AG04449 (cell line): ENCODE measurements around the gene FXYD6.
"Not testable (repeated sequence)": the region's sequence is repeated elsewhere in the genome, so short reads cannot be mapped to it uniquely, and the experiment has no call there.

Experiments used
- CTCF ChIA-PET: fragments of 350-600 bp; formaldehyde crosslinking; extraction: SDS; loops from one replicate; lab custom pipeline; 2021; ENCODE audit warnings: antibody characterized with exemption; lab: Yijun Ruan, JAX
- POLR2A ChIA-PET: fragments of 400-600, 350-600 bp; formaldehyde crosslinking; extraction: SDS; loops from one replicate; lab custom pipeline; 2020; ENCODE audit warnings: antibody characterized with exemption, inconsistent platforms; lab: Yijun Ruan, JAX
- DNase-seq: peaks from one replicate; pipeline ENCODE4 v3.0.0-alpha.2; 2010; ENCODE audit warnings: low read depth, low spot score
- H3K4me3 ChIP-seq: 2 replicates; pipeline ENCODE4 v1.5.1; 2011; ENCODE audit warnings: low read depth, mild to moderate bottlenecking, control low read depth, low read length
- TF ChIP-seq, protein P1 (sequence below): IDR thresholded peaks from one replicate; pipeline ENCODE4 v1.5.1; 2011; ENCODE audit warnings: mild to moderate bottlenecking, moderate library complexity, low read length, control low read depth, inconsistent platforms; ENCODE audit not compliant: insufficient read depth; ENCODE audit errors: missing control alignments

FXYD6 gene

DNA sequence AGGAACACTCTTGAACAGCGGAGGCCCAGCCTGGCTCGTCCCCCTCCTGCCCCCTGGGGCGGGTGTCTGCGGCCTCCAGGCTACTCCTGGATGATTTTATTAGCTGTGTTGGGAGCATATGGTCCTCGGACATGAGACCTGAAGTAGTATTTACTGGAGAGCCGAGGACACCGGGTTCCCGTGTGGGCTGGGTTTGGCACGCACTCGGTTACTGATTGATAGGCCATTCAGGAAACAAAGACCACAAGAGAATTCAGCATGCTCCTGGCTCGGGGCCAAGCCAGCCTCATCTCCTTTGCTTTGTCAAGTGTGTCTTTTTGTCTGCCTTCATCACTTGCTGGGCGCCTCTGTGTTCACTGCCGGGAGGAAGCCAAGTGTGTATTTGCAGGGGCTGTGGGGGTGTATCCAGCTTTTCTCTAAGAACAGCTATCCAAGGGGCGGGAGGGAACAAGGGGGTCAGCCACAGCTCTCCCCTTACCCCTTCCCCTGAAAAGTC lies 61.6 kb downstream of the FXYD6 start:
- H3K4me3 ChIP-seq = no peak overlapping the region
- POLR2A ChIA-PET = no interaction called here
- DNase-seq = no peak
- CTCF ChIA-PET = interaction anchor here (1.1 to 11.7 kb wide), 5 partner anchors 8 to 389 kb away, joined by 3 to 316 read pairs (median 151); partner anchors contain the start of gene FXYD2
- TF ChIP-seq, protein P1, sequence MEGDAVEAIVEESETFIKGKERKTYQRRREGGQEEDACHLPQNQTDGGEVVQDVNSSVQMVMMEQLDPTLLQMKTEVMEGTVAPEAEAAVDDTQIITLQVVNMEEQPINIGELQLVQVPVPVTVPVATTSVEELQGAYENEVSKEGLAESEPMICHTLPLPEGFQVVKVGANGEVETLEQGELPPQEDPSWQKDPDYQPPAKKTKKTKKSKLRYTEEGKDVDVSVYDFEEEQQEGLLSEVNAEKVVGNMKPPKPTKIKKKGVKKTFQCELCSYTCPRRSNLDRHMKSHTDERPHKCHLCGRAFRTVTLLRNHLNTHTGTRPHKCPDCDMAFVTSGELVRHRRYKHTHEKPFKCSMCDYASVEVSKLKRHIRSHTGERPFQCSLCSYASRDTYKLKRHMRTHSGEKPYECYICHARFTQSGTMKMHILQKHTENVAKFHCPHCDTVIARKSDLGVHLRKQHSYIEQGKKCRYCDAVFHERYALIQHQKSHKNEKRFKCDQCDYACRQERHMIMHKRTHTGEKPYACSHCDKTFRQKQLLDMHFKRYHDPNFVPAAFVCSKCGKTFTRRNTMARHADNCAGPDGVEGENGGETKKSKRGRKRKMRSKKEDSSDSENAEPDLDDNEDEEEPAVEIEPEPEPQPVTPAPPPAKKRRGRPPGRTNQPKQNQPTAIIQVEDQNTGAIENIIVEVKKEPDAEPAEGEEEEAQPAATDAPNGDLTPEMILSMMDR = no peak

DNA sequence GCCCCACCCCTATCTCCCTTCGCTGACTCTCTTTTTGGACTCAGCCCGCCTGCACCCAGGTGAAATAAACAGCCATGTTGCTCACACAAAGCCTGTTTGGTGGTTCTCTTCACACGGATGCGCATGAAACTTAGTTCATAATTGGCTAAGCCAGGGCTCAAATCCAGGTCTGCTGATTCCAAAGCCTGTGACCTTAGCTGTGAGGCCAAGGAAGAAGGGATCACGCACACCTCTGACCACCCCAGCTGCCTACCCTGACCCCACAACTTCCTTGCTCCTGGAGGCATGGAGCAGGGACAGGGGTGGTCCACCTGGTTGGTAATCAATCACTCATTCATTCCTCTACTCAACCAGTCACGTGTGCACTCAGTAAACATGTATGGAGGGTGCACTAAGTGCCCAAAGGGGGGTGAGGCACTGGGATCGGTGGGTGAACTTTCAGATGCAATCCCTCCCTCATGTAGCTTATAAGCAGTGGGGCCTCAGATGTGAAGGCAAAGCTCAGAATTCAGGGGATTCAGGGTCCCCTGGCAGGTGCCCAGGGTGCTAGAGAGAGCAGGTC lies 62.2 kb downstream of the FXYD6 start:
- CTCF ChIA-PET = interaction anchor here (6.4 to 11.2 kb wide), 2 partner anchors 131 to 389 kb away, joined by 151 to 243 read pairs; no protein-coding TSS in a partner anchor
- no peak overlapping the region for H3K4me3 ChIP-seq
- DNase-seq = no peak
- TF ChIP-seq, protein P1 = no peak
- POLR2A ChIA-PET = no interaction called here

DNA sequence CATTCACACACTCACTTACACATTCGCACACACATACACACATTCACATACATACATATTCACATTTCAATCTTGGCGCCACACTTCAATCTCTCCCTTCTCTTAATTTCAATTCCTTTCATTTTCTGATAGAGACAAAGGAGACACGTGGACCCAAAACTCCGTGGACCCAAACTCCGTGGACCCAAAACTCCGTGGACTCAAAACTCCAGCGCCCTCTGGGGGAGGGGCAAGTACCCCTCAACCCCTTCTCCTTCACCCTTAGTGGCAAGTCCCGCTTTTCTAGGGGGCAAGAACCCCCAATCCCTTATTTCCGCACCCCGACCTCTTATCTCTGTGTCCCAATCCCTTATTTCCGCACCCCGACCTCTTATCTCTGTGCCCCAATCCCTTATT lies 66.4 kb downstream of the FXYD6 start:
- POLR2A ChIA-PET, H3K4me3 ChIP-seq, DNase-seq: not testable (repeated sequence)
- CTCF ChIA-PET = interaction anchor here (2.0 to 9.8 kb wide), 3 partner anchors 8 to 137 kb away, joined by 6 to 316 read pairs (median 144); partner anchors contain the start of gene FXYD2

DNA sequence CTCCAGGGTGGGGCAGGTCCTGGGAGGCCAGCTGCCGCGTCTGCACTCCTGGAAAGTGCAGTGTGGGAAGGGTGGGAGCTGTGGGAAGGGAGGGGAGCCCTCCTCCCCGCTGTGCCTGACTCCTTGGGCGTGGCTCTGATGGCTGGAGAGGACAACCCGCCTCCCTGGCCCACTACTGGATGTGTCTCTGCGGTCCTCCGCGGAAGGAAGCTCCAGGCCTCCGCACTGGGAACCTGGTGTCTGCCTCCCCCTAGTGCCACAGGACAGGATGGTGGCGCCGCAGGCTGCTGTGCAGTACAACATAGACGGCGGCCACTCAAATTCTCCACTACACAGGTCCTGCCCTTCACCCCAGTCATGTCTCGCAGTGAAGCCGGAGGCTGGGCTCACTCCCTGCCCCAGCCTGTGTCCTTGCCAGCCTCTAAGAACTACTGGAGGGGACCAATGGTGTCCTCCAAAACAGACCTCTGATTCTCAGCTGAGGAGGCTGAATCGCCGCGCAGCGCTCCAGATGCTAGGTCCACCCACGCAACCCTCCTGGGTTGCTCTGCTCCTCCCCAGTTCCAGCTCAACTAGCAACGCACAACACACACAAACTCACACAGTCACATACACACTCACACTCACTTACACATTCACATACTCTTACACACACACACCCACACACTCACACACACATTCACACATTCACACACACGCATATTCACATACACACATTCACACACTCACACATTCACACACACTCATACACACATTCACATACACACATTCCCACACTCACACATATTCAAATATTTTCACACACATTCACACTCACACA lies 67.0 kb downstream of the FXYD6 start:
- CTCF ChIA-PET = interaction anchor here (1.0 to 9.8 kb wide), 9 partner anchors 8 to 425 kb away, joined by 3 to 316 read pairs (median 33); partner anchors contain the start of gene FXYD2
- TF ChIP-seq, protein P1 = peak; percentile 55
- DNase-seq = no peak
- POLR2A ChIA-PET = no interaction called here
- H3K4me3 ChIP-seq = no peak overlapping the region

DNA sequence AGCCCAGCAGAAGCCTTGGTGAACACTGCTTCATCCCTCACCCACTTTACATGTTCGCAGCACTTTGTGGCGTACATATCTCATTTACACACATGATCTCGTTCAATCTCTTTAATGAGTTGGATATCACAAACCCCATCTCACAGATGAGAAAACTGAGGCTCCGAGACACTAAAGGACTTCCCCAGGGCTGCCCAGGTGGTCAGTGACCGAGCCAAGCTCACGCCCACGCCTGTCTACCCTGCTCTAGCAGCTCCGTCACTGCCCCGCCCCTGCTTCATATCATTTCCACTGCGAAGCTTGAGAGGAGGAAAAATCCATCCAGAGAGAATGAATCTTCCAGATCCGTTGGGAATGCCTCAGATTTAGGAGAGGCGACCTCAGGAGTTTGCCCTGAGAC lies 67.7 kb downstream of the FXYD6 start:
- TF ChIP-seq, protein P1 = no peak
- POLR2A ChIA-PET = no interaction called here

DNA sequence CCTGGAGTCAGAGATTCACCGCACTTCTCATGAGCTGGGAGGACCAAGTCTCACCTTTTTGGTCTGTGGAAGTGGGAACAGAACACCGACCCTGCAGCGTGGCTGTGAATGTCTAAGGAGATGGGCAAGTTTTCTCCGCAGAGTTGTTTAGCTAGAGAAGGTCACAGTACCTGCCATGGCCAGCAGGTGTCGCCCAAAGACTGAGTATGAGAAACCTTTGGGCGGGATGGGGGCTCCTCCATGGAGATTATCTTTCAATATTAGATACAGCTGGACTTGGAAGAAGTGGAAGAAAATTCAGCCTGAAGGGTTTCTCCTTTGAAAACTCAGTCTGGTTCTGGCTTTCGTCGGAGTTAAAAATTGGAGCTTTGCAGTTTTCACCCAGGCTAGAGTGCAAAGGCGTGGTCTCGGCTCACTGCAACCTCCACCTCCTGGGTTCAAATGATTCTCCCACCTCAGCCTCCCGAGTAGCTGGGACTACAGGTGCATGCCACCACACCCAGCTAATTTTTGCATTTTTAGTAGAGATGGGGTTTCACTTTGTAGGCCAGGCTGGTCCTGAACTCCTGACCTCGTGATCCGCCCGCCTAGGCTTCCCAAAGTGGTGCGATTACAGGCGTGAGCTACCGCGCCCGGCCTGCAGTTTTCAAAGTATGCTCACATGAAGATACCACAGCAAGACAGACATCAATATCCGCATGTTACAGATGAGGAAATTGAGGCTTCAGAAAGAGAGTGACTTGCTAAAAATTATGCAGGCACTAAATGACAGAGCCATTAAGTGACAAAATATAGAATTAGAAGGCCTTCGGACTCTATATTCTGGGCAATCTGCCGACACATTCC lies 68.8 kb downstream of the FXYD6 start:
- POLR2A ChIA-PET = no interaction called here
- CTCF ChIA-PET = interaction anchor here (0.8 to 9.8 kb wide), 30 partner anchors 9 to 424 kb away, joined by 3 to 316 read pairs (median 4); partner anchors contain the start of genes DSCAML1 and FXYD2
- H3K4me3 ChIP-seq = no peak overlapping the region
- DNase-seq = no peak
- TF ChIP-seq, protein P1 = peak; percentile 82

More for the DNA sequence above, 67.7 kb downstream of the FXYD6 start:
- H3K4me3 ChIP-seq = no peak overlapping the region
- CTCF ChIA-PET = interaction anchor here (0.7 to 9.8 kb wide), 17 partner anchors 8 to 425 kb away, joined by 3 to 316 read pairs (median 11); partner anchors contain the start of genes DSCAML1 and FXYD2
- DNase-seq = no peak
